GM12872 (cell line): ENCODE measurements around the gene CHD9NB.

Experiments
- TF ChIP-seq, protein P1 (sequence below): IDR thresholded peaks from 3 replicates; pipeline ENCODE4 v1.5.1; 2011; ENCODE audit warnings: low read depth, mild to moderate bottlenecking, low read length, moderate library complexity; ENCODE audit not compliant: insufficient read depth

Gene CHD9NB

GRCh38 chr16:52994942-52995341, 57.8 kb downstream of the CHD9NB start:
- TF ChIP-seq, protein P1, sequence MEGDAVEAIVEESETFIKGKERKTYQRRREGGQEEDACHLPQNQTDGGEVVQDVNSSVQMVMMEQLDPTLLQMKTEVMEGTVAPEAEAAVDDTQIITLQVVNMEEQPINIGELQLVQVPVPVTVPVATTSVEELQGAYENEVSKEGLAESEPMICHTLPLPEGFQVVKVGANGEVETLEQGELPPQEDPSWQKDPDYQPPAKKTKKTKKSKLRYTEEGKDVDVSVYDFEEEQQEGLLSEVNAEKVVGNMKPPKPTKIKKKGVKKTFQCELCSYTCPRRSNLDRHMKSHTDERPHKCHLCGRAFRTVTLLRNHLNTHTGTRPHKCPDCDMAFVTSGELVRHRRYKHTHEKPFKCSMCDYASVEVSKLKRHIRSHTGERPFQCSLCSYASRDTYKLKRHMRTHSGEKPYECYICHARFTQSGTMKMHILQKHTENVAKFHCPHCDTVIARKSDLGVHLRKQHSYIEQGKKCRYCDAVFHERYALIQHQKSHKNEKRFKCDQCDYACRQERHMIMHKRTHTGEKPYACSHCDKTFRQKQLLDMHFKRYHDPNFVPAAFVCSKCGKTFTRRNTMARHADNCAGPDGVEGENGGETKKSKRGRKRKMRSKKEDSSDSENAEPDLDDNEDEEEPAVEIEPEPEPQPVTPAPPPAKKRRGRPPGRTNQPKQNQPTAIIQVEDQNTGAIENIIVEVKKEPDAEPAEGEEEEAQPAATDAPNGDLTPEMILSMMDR, result no peak

GRCh38 chr16:52993179-52993578, 59.5 kb downstream of the CHD9NB start:
- TF ChIP-seq, protein P1, result no peak

DNA sequence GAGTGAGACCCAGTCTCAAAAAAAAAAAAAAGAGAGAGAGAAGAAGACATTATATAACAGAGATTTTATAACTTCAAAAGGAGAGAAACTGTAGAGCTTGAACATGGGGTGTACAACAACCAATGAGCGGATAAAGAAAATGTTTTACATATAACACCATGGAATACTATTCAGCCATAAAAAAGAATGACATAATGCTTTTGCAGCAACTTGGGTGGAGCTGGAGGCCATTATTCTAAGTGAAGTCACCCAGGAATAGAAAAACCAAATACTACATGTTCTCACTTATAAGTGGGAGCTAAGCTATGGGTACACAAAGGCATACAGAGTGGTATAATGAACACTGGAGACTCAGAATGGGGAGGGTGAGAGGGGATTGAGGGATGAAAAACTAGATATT, 61.1 kb downstream of the CHD9NB start:
- TF ChIP-seq, protein P1, result no peak
